Loucy (cell line): ENCODE measurements around the gene HOMEZ.

Source experiments
- EZH2phosphoT487 ChIP-seq: fragments of 200-600 bp; IDR thresholded peaks from 2 replicates; pipeline ENCODE4 v1.6.1; 2018; ENCODE audit warnings: antibody characterized with exemption, mild to moderate bottlenecking, moderate library complexity, borderline replicate concordance
- TF ChIP-seq, protein P1 (sequence below): fragments of 200-600 bp; sonication (generic); conservative IDR thresholded peaks from 2 replicates; pipeline ENCODE4 v1.5.1; 2014; ENCODE audit warnings: mild to moderate bottlenecking, antibody characterized with exemption, low read length

DNA sequence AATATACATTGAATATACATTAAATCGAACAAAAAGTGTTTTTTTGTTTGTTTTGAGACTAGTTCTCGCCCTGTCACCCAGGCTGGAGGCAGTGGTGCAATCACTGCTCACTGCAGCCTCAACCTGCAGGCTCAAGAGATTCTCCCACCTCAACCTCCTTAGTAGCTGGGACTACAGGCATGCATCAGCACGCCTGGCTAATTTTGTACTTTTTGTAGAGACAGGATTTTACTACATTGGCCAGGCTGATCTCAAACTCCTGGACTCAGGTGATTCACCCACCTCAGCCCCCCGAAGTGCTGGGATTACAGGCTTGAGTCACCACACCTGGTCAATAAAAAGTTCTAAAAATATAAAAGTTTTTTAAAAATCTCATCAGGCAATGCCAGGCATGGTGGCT, 58.4 kb downstream of the HOMEZ start:
- TF ChIP-seq, protein P1, sequence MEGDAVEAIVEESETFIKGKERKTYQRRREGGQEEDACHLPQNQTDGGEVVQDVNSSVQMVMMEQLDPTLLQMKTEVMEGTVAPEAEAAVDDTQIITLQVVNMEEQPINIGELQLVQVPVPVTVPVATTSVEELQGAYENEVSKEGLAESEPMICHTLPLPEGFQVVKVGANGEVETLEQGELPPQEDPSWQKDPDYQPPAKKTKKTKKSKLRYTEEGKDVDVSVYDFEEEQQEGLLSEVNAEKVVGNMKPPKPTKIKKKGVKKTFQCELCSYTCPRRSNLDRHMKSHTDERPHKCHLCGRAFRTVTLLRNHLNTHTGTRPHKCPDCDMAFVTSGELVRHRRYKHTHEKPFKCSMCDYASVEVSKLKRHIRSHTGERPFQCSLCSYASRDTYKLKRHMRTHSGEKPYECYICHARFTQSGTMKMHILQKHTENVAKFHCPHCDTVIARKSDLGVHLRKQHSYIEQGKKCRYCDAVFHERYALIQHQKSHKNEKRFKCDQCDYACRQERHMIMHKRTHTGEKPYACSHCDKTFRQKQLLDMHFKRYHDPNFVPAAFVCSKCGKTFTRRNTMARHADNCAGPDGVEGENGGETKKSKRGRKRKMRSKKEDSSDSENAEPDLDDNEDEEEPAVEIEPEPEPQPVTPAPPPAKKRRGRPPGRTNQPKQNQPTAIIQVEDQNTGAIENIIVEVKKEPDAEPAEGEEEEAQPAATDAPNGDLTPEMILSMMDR, result no peak
- TF ChIP-seq EZH2phosphoT487, result no peak
